ENCODE data around the gene PCDHGA7. TPM values are rescaled to one million over a fixed set of nuclear protein-coding genes. Genes with fewer than 3 reads are reported as not detected.
"Not testable (repeated sequence)": the region's sequence is repeated elsewhere in the genome, so short reads cannot be mapped to it uniquely, and the experiment has no call there.

PCDHGA7 gene
- total and polyA plus RNA-seq, 12 donors: 0.37 to 5.0 (median 1.6) TPM

- H3K27me3 ChIP-seq; intact Hi-C loops (cut with DNase I); H3K4me1 ChIP-seq (replicated peaks in 1 of 2); H3K27ac ChIP-seq; DNase-seq; H3K36me3 ChIP-seq (replicated peaks in 1 of 2): not testable (repeated sequence)
- H3K9me3 ChIP-seq (replicated peaks in 1 of 3): peaks cover 0 to 35% (median 14%) of the 10 kb centered on the region in 3 donors
- WGBS, 4 donors: 8 to 18% (median 11%) methylated on average over 17 to 22 of the region's 40 CpGs
- peak within 1 kb of the TSS in 1 of 4 donors; percentile 20 for H3K4me3 ChIP-seq
- TF ChIP-seq CTCF (IDR thresholded peaks at IDR 0.05): peak in 3 of 6 experiments; percentile 5 to 28 (median 12)
Observed at GRCh38 chr5:141387557-141388311, 5.2 kb downstream of the PCDHGA7 start, which contains the start of gene PCDHGB4. TSS of gene PCDHGB4 (plus strand) at chr5:141387698. CDS start at chr5:141387885, 187 bp downstream.

GRCh38 chr5:141388661-141389060, 6.1 kb downstream of the PCDHGA7 start:
- TF ChIP-seq CTCF (IDR thresholded peaks at IDR 0.05) (no peak), POLR2A (IDR thresholded peaks at IDR 0.05) (no peak)
- H3K4me1 ChIP-seq (replicated peaks in 1 of 2): no peaks in the 10 kb centered on the region
- H3K4me3 ChIP-seq: no peak overlapping the region
- no peak overlapping the region for H3K27ac ChIP-seq
- DNase-seq: no peak
- intact Hi-C loops (cut with DNase I): no loop called here
- 42 to 59% (median 48%) methylated on average over 10 of the region's 10 CpGs for WGBS, 4 donors
- H3K9me3 ChIP-seq (replicated peaks in 1 of 3): peaks cover 0 to 40% (median 14%) of the 10 kb centered on the region in 3 donors
- H3K36me3 ChIP-seq (replicated peaks in 1 of 2): no peaks in the 10 kb centered on the region
- no peaks in the 10 kb centered on the region for H3K27me3 ChIP-seq

GRCh38 chr5:141389153-141390042, 6.9 kb downstream of the PCDHGA7 start:
- 30 to 63% (median 35%) methylated on average over 12 to 77 of the region's 77 CpGs for WGBS, 4 donors
- Histone ChIP-seq H3K9me3 (replicated peaks in 1 of 3) (peaks cover 0 to 47% (median 14%) of the 10 kb centered on the region in 3 donors), H3K27me3 (no peaks in the 10 kb centered on the region), H3K36me3 (replicated peaks in 1 of 2) (no peaks in the 10 kb centered on the region), H3K4me3 (no peak overlapping the region), H3K4me1 (replicated peaks in 1 of 2) (no peaks in the 10 kb centered on the region), H3K27ac (no peak overlapping the region)
- intact Hi-C loops (cut with DNase I): no loop called here
- TF ChIP-seq POLR2A (IDR thresholded peaks at IDR 0.05) (no peak), CTCF (IDR thresholded peaks at IDR 0.05) (no peak)
- DNase-seq: peak in 1 of 7 donors; percentile 20
